BE2C (cell line): Measurements from ENCODE around the gene NMRK2.
"Not testable (repeated sequence)": the region's sequence is repeated elsewhere in the genome, so short reads cannot be mapped to it uniquely, and the experiment has no call there.

Experiments
- DNase-seq: peaks from one replicate; pipeline ENCODE4 v3.0.0-alpha.2; 2020
- H3K27me3 ChIP-seq: fragments of 250-450 bp; sonication (Bioruptor Pico); 2 replicates; pipeline ENCODE4 v1.5.1; 2020; ENCODE audit warnings: mild to moderate bottlenecking
- H3K36me3 ChIP-seq: fragments of 250-450 bp; sonication (Bioruptor Pico); 2 replicates; pipeline ENCODE4 v1.5.1; 2020; ENCODE audit warnings: mild to moderate bottlenecking
- H3K4me1 ChIP-seq: fragments of 250-450 bp; sonication (Bioruptor Pico); 2 replicates; pipeline ENCODE4 v1.5.1; 2020
- H3K4me3 ChIP-seq: 2 replicates; pipeline ENCODE4 v1.5.1; 2011; ENCODE audit warnings: low read depth, low read length
- H3K9me3 ChIP-seq: fragments of 250-450 bp; sonication (Bioruptor Pico); 2 replicates; pipeline ENCODE4 v1.5.1; 2020
- CTCF ChIP-seq: IDR thresholded peaks from 2 replicates; pipeline ENCODE4 v1.5.1; 2012; ENCODE audit warnings: mild to moderate bottlenecking, low read depth, low read length

Gene NMRK2

GRCh38 chr19:3945838-3946237 is 13.0 kb downstream of the NMRK2 start:
- TF ChIP-seq CTCF: no peak
- DNase-seq: no peak
- no peak overlapping the region for H3K4me3 ChIP-seq
- no peaks in the 10 kb centered on the region for H3K4me1 ChIP-seq
- no peaks in the 10 kb centered on the region for H3K9me3 ChIP-seq
- H3K27me3 ChIP-seq: no peaks in the 10 kb centered on the region
- H3K36me3 ChIP-seq: no peaks in the 10 kb centered on the region

DNA sequence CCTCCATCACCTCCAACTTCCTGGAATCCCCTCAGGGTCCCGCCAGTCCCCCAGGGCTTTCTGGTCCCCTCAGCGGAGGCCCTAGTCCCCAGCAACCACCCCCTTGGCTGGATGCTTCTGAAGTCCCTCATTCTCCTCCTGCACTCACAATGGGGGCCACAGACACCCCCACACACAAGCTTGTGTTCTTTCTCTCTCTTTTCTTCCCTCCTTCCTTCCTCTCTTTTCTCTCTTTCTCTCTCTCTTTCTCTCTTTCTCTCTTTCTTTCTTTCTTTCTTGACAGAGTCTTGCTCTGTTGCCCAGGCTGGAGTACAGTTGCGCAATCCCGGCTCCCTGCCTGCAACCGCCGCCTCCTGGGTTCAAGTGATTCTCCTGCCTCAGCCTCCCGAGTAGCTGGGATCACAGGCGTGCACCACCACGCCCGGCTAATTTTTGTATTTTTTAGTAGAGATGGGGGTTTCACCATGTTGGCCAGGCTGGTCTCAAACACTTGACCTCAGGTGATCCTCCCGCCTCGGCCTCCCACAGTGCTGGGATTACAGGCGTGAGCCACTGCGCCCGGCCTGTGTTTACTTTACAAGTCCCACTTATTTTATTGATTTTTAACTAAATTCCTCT is 14.6 kb downstream of the NMRK2 start:
- H3K9me3 ChIP-seq, DNase-seq, H3K4me1 ChIP-seq, H3K36me3 ChIP-seq, H3K4me3 ChIP-seq, H3K27me3 ChIP-seq: not testable (repeated sequence)

DNA sequence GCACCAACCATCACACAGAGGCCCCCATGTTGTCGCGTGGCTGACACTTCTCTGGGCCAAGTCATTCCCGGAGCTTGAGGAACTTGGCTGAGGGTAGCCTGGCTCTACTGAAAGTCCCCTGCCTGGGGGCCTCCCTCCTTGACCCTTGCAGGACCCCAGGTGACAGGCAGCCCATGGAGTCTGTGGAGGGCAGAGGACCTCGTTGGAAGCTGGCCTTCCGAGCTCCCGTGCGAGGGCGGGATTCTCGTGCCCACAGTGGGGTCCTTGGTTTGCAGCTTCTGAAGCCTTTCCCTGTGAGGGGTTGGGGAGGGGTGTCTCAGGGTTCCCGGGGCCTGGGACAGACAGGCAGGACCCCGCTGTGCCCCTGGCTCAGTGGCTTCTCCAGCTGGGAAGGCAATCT is 16.4 kb downstream of the NMRK2 start:
- H3K36me3 ChIP-seq: no peaks in the 10 kb centered on the region
- no peaks in the 10 kb centered on the region for H3K4me1 ChIP-seq
- no peak for TF ChIP-seq CTCF
- no peaks in the 10 kb centered on the region for H3K27me3 ChIP-seq
- no peak overlapping the region for H3K4me3 ChIP-seq
- no peak for DNase-seq
- no peaks in the 10 kb centered on the region for H3K9me3 ChIP-seq

DNA sequence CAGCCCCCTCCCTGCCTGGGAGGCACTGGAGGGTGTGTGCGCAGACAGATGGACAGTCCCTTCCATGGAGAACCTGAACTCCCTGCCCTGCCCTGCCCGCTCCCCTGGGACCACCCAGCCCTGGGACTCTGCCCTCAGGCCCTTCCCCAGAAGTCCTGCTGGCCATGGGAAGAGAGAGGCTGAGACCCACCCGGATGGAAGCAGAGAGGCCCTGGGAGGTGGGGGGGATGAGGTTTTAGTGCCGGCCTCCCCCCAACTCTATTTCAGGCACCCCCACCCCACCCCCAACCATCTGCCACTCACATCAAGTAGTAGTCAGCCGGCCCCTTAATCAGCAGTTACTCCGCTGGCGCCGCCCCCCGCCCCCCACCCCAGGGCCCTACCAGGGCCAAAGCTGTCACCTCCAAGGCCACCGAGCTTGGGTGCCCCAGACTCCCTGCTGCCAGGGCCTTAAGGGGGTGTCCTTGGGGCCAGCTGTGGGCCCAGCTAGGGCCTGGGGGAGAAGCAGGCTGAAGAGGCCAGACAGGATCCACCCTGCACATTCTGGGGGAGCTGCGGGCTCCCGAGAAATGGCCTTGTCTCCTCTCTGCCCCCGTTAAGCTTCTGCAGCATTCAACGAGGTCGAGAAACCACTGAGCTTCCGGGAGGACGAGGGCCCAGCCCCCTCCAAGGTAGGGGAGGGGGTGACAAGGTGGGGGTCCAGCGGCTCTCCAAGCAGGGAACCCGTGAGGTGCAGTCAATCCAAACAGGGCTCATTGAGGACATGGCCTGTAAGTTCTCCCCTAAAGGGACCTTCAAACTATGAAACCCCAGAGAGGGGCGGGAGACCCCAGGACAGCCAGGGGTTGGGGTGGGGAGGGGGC is 17.4 kb downstream of the NMRK2 start:
- TF ChIP-seq CTCF: no peak
- Histone ChIP-seq H3K36me3 (no peaks in the 10 kb centered on the region), H3K27me3 (no peaks in the 10 kb centered on the region), H3K4me1 (no peaks in the 10 kb centered on the region), H3K4me3 (no peak overlapping the region), H3K9me3 (no peaks in the 10 kb centered on the region)
- DNase-seq: no peak

DNA sequence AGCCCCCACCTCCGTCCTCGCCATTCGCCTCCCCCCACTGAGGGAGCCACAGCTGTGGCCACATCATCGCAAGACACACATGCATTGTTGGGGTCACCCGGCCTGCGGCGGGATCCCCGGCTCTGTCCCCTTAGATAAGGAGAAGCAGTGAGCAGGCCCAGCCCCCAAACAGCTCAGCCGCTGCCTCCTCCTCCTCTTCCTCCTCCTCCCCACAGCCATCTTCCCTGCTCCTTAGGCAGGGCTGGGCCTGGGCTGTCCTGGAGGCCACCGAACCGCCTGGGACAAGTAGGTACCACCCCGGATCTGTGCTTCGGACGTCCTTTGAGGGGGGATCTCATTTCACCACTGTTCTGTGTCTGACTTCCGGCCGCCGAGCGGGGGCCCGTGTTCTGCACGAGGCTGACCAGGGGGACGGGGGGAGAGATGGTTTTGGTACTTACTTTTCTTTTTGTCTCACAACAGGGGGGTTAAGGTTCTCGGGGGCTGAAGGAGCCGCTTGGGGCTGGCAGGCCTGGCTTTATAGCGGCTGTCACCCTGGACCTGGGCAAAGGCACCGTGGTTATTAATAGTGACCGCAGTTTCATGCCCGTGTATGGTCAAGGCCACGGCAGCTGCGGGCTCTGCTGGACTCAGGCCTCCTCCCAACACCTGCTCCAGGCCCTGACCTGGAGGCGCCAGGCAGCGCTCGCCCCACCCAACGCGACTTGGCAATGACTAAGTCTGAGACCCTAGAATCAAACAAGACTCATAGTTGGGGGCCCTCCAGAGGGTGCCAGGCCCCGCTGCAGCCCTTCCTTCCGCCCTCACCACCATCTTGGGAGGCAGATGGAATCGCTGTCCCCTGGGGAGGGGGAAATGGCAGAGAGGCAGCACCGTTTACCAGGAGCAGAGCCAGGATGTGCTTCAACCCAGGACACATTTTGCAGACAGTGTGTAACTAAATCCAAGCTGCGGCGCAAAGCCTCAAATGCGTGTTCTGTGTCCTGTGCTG is 18.3 kb downstream of the NMRK2 start:
- Histone ChIP-seq H3K9me3 (no peaks in the 10 kb centered on the region), H3K4me3 (no peak overlapping the region), H3K36me3 (no peaks in the 10 kb centered on the region), H3K4me1 (no peaks in the 10 kb centered on the region), H3K27me3 (no peaks in the 10 kb centered on the region)
- DNase-seq: no peak
- no peak for TF ChIP-seq CTCF

- H3K27me3 ChIP-seq, H3K4me3 ChIP-seq, DNase-seq, H3K36me3 ChIP-seq, H3K9me3 ChIP-seq, H3K4me1 ChIP-seq: not testable (repeated sequence)
Observed at GRCh38 chr19:3952755-3953276, 19.9 kb downstream of the NMRK2 start.
